Upper lobe of left lung (tissue), 4 donors: Measurements from ENCODE around the gene VSTM4.

Experiments used
- CTCF ChIP-seq, 6 experiments: fragments of 450-650 bp in 4 of 6; fragments of 200-600 bp in 2 of 6; sonication (generic) in 2 of 6; IDR thresholded peaks; one replicate each; pipeline ENCODE4 v1.5.1; 2016 to 2019; ENCODE audit warnings: antibody characterized with exemption in 6 of 6
- EP300 ChIP-seq, 4 donors: sonication (generic); formaldehyde crosslinking; IDR thresholded peaks; one replicate each; pipeline ENCODE4 v1.5.1; 2017; ENCODE audit warnings: antibody characterized with exemption in 4 of 4, control low read depth in 2 of 4
- POLR2A ChIP-seq, 4 donors: fragments of 450-650 bp; IDR thresholded peaks; one replicate each; pipeline ENCODE4 v1.5.1; 2016 to 2017; ENCODE audit warnings: antibody characterized with exemption in 4 of 4, mild to moderate bottlenecking in 2 of 4

DNA sequence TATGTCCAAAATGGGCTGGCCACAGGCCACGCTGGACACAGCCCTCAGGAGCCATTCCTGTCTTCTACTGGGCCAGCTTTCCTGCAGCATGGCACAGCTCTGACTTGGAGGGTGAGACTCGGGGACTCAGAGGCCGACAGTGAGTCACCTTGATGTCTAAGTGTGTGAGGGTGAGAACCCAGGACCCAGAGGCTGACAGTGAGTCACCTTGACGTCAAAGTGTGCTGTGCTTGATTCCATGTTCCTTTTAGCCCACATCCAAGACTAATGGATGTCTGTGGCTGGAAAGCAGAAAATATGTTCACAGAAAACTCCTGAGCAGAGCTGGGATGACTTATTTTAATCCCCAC, 24.5 kb upstream of the VSTM4 start:
- TF ChIP-seq CTCF (IDR thresholded peaks at IDR 0.05) (no peak), POLR2A (IDR thresholded peaks at IDR 0.05) (no peak), EP300 (IDR thresholded peaks at IDR 0.05) (no peak)
